GM08714 (cell line): ENCODE data around the gene GIMAP1.
"Not testable (repeated sequence)": the region's sequence is repeated elsewhere in the genome, so short reads cannot be mapped to it uniquely, and the experiment has no call there.

Experiments used
- H3K4me3 ChIP-seq: fragments of 200-500 bp; sonication (Bioruptor generic); 2 replicates; pipeline ENCODE4 v1.5.1; 2014; ENCODE audit warnings: mild to moderate bottlenecking, low read length, inconsistent platforms
- ZNF274 ChIP-seq: IDR thresholded peaks from 2 replicates; pipeline ENCODE4 v1.6.1; 2012; ENCODE audit warnings: mild to moderate bottlenecking, low read depth, low read length

GIMAP1 gene

GRCh38 chr7:150716368-150716767 is at the start of gene GIMAP1:
Gene GIMAP1 (plus strand): TSS chr7:150716613. CDS start chr7:150719048, 2,435 bp downstream.
- peak within 1 kb of the TSS; percentile 67; the same call in 1 of the 2 replicates for H3K4me3 ChIP-seq
- TF ChIP-seq ZNF274: no peak

GRCh38 chr7:150668472-150668911 is 47.9 kb upstream of the GIMAP1 start:
- H3K4me3 ChIP-seq: peak overlapping the region; percentile 35; the same call in 1 of the 2 replicates
- no peak for TF ChIP-seq ZNF274

- H3K4me3 ChIP-seq: no peak overlapping the region; the same call in 1 of the 2 replicates
- no peak for TF ChIP-seq ZNF274
Measured at GRCh38 chr7:150668977-150669376, 47.4 kb upstream of the GIMAP1 start.

- H3K4me3 ChIP-seq: not testable (repeated sequence)
Measured at GRCh38 chr7:150671798-150672585, 44.4 kb upstream of the GIMAP1 start.

GRCh38 chr7:150675714-150676113 is 40.7 kb upstream of the GIMAP1 start:
- no peak for TF ChIP-seq ZNF274

GRCh38 chr7:150676276-150676675 is 40.1 kb upstream of the GIMAP1 start:
- H3K4me3 ChIP-seq: not testable (repeated sequence)

More at GRCh38 chr7:150675714-150676113, 40.7 kb upstream of the GIMAP1 start:
- no peak overlapping the region for H3K4me3 ChIP-seq

- not testable (repeated sequence) for H3K4me3 ChIP-seq
Measured at GRCh38 chr7:150676854-150677253, 39.6 kb upstream of the GIMAP1 start.

- not testable (repeated sequence) for H3K4me3 ChIP-seq
Measured at GRCh38 chr7:150678601-150679000, 37.8 kb upstream of the GIMAP1 start.

GRCh38 chr7:150680364-150680763 is 36.0 kb upstream of the GIMAP1 start:
- H3K4me3 ChIP-seq: not testable (repeated sequence)

GRCh38 chr7:150685219-150686029 is 31.0 kb upstream of the GIMAP1 start, which contains the start of gene GIMAP2:
Gene GIMAP2 (plus strand): TSS chr7:150685706. CDS start chr7:150687060, 1,354 bp downstream.
- no peak for TF ChIP-seq ZNF274
- H3K4me3 ChIP-seq: peak within 1 kb of the TSS; percentile 92

- H3K4me3 ChIP-seq: peak overlapping the region; percentile 92
- TF ChIP-seq ZNF274: no peak
Measured at GRCh38 chr7:150686030-150686631, 30.3 kb upstream of the GIMAP1 start.

GRCh38 chr7:150688630-150689029 is 27.8 kb upstream of the GIMAP1 start:
- TF ChIP-seq ZNF274: no peak
- no peak overlapping the region for H3K4me3 ChIP-seq

- TF ChIP-seq ZNF274: no peak
- H3K4me3 ChIP-seq: no peak overlapping the region
Measured at GRCh38 chr7:150695654-150696053, 20.8 kb upstream of the GIMAP1 start.

- no peak for TF ChIP-seq ZNF274
- no peak overlapping the region for H3K4me3 ChIP-seq
Measured at GRCh38 chr7:150703209-150703608, 13.2 kb upstream of the GIMAP1 start.

- no peak for TF ChIP-seq ZNF274
- no peak overlapping the region for H3K4me3 ChIP-seq
Measured at GRCh38 chr7:150715293-150715692, 1.1 kb upstream of the GIMAP1 start.
